Measurements from ENCODE around the gene SPATA24.

DNA sequence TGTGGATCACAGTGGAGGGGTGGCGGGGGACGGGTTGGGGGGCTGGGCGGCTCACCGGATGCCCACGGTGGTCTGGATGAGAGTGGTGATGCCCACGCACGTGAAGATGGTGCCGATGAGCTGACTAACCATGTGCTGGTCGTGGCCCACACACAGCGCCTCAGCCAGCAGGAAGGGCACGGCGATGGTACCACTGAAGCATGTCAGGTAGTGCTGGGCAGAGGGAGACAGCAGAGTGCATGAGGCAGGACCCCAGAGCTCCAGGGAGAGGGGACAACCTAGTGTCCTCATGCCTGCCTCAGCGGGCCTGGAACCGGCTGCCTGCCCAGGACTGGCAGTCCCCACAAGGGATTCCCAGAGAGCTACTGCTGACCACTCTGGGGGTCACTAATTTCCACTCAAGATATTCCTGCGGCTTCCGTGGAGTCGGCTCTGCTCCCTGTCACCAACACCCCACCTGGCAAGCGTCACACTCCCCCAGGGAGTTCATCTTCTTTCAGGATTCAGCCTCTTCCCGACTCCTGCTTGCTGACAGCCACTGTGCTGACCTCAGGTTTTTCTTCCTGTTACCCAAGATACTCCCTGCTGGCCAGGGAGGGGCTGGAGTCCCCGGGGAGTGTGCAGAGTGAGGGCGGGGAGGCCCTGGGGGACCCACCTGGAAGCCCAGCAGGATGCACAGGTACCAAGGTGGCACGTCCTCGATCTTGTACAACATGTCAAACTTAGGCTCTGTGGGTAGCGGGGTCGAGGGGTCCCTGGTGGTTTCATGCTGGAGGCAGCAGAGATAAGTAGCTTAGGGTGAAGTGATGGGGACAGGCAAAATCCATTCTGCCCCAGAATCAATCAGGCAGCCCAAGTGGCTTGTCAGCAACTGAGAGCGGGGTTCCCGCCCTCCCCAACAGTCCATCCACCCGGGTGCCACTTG, 21.8 kb downstream of the SPATA24 start:
- TF ChIP-seq EZH2 (IDR thresholded peaks at IDR 0.05; ENCODE audit: borderline replicate concordance, low read length): no peak
- TF ChIP-seq, protein P1, sequence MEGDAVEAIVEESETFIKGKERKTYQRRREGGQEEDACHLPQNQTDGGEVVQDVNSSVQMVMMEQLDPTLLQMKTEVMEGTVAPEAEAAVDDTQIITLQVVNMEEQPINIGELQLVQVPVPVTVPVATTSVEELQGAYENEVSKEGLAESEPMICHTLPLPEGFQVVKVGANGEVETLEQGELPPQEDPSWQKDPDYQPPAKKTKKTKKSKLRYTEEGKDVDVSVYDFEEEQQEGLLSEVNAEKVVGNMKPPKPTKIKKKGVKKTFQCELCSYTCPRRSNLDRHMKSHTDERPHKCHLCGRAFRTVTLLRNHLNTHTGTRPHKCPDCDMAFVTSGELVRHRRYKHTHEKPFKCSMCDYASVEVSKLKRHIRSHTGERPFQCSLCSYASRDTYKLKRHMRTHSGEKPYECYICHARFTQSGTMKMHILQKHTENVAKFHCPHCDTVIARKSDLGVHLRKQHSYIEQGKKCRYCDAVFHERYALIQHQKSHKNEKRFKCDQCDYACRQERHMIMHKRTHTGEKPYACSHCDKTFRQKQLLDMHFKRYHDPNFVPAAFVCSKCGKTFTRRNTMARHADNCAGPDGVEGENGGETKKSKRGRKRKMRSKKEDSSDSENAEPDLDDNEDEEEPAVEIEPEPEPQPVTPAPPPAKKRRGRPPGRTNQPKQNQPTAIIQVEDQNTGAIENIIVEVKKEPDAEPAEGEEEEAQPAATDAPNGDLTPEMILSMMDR (IDR thresholded peaks at IDR 0.05; ENCODE audit: low read length): no peak
